HepG2 (cell line): ENCODE data around the gene HDAC4. TPM values are rescaled to one million over a fixed set of nuclear protein-coding genes. Genes with fewer than 3 reads are reported as not detected.
A peak's percentile ranks its signal among the peaks of the same experiment; 100 is the strongest.

Experiments used
- ATAC-seq: fragments of 200-7000 bp; cut with Tn5 transposase; 3 replicates; pipeline ENCODE4 v1.9.1; 2020; ENCODE audit warnings: mild to moderate bottlenecking, moderate library complexity
- BruUV-seq: library from RNA; stranded (reverse); fragments of 400-500 nt; replicated peaks from 2 replicates; lab custom pipeline; 2021; lab: Mats Ljungman, UMichigan
- CTCF ChIA-PET: fragments of 300-600 bp; formaldehyde crosslinking; extraction: SDS; loops from one replicate; lab custom pipeline; 2021; ENCODE audit warnings: low total read pairs, inconsistent platforms, low intra/inter-chr PET ratio; lab: Yijun Ruan, JAX
- POLR2A ChIA-PET: fragments of 350-600 bp; sonication (Branson Sonifier 250); formaldehyde crosslinking; loops from one replicate; lab custom pipeline; 2020; ENCODE audit warnings: antibody characterized with exemption, inconsistent platforms; lab: Yijun Ruan, JAX
- DNase-seq: peaks from one replicate; pipeline ENCODE4 v3.0.0-alpha.2; 2015; ENCODE audit warnings: low spot score
- FAIRE-seq: peaks from 3 replicates; lab custom pipeline; 2011; peaks lifted over from hg19 to GRCh38; lab: Jason Lieb, UNC
- H2AFZ ChIP-seq: one replicate; pipeline ENCODE4 v1.6.1; 2011; ENCODE audit warnings: low read length, inconsistent platforms
- H3K27ac ChIP-seq: fragments of 300-600 bp; 3 replicates; pipeline ENCODE4 v1.8.0; 2011; ENCODE audit warnings: mixed run types, mild to moderate bottlenecking, mixed read lengths, low read length, inconsistent platforms; ENCODE audit not compliant: insufficient read depth; ENCODE audit errors: extremely low read length
- H3K27me3 ChIP-seq, 2 experiments: fragments of 200-600 bp in 1 of 2; 2 replicates in 1 of 2; 3 replicates in 1 of 2; pipeline versions ENCODE4 v1.6.0 to v1.8.0; 2011; ENCODE audit warnings: low read length in 2 of 2, mild to moderate bottlenecking in 2 of 2, moderate library complexity in 2 of 2, inconsistent platforms in 1 of 2; ENCODE audit not compliant: insufficient read depth in 2 of 2, control insufficient read depth in 1 of 2
- H3K36me3 ChIP-seq, 2 experiments: fragments of 200-600 bp in 1 of 2; replicated peaks in 1 of 2; 2 replicates in 1 of 2; 3 replicates in 1 of 2; pipeline versions ENCODE4 v1.5.1 to v1.8.0; 2011; ENCODE audit warnings: low read length in 2 of 2, inconsistent platforms in 1 of 2; ENCODE audit not compliant: insufficient read depth in 2 of 2, control insufficient read depth in 1 of 2
- H3K4me1 ChIP-seq: 2 replicates; pipeline ENCODE4 v1.5.1; 2012; ENCODE audit warnings: low read length, inconsistent platforms; ENCODE audit not compliant: insufficient read depth
- H3K4me2 ChIP-seq: 2 replicates; pipeline ENCODE4 v1.6.0; 2011; ENCODE audit warnings: low read depth, low read length, inconsistent platforms
- H3K4me3 ChIP-seq, 3 experiments: fragments of 200-600 bp in 1 of 3; sonication (generic), shearing (Covaris generic) in 1 of 3; replicated peaks in 1 of 3; 2 replicates each; pipeline ENCODE4 v1.5.1; 2011 to 2016; ENCODE audit warnings: low read length in 3 of 3, inconsistent platforms in 2 of 3, low read depth in 2 of 3, mild to moderate bottlenecking in 2 of 3, control low read depth in 1 of 3, mixed read lengths in 1 of 3; ENCODE audit not compliant: insufficient read depth in 1 of 3
- H3K79me2 ChIP-seq: one replicate; pipeline ENCODE4 v1.6.1; 2011; ENCODE audit warnings: low read length, inconsistent platforms; ENCODE audit not compliant: insufficient read depth
- H3K9ac ChIP-seq: 2 replicates; pipeline ENCODE4 v1.6.0; 2011; ENCODE audit warnings: mild to moderate bottlenecking, low read depth, low read length, inconsistent platforms; ENCODE audit not compliant: insufficient read depth
- H3K9me3 ChIP-seq: 2 replicates; pipeline ENCODE4 v1.5.1; 2012; ENCODE audit warnings: mild to moderate bottlenecking, low read length
- H4K20me1 ChIP-seq: 2 replicates; pipeline ENCODE4 v1.6.0; 2011; ENCODE audit warnings: inconsistent platforms, mild to moderate bottlenecking, low read length, moderate library complexity; ENCODE audit not compliant: insufficient read depth
- CC2D1A ChIP-seq: sonication (generic); formaldehyde crosslinking; IDR thresholded peaks from 2 replicates; pipeline ENCODE4 v1.8.1; 2023; ENCODE audit warnings: mild to moderate bottlenecking, missing genetic modification reagents
- CTCF ChIP-seq: sonication (generic); formaldehyde crosslinking; IDR thresholded peaks from 2 replicates; pipeline ENCODE4 v1.5.0; 2020; ENCODE audit warnings: mild to moderate bottlenecking, missing genetic modification reagents, moderate library complexity
- GABPB1 ChIP-seq: IDR thresholded peaks from 2 replicates; pipeline ENCODE4 v1.6.1; 2016; ENCODE audit warnings: mild to moderate bottlenecking, missing genetic modification reagents, moderate library complexity, missing compliant biosample characterization
- HIVEP1 ChIP-seq: sonication (generic); formaldehyde crosslinking; IDR thresholded peaks from 2 replicates; pipeline ENCODE4 v1.4.0; 2020; ENCODE audit warnings: mild to moderate bottlenecking, missing genetic modification reagents
- KLF16 ChIP-seq, 2 experiments: sonication (generic) in 1 of 2; formaldehyde crosslinking in 1 of 2; IDR thresholded peaks; 2 replicates each; pipeline versions ENCODE4 v1.6.1 to v1.8.0; 2016 to 2023; ENCODE audit warnings: missing genetic modification reagents in 2 of 2, missing compliant biosample characterization in 1 of 2
- RBFOX2 ChIP-seq: fragments of 200-400 bp; formaldehyde crosslinking; IDR thresholded peaks from 2 replicates; pipeline ENCODE4 v1.6.1; 2017; ENCODE audit warnings: low read depth, mild to moderate bottlenecking, low read length
- RFX3 ChIP-seq: IDR thresholded peaks from 2 replicates; pipeline ENCODE4 v1.6.1; 2016; ENCODE audit warnings: missing biosample characterization, missing genetic modification reagents
- RNF2 ChIP-seq: fragments of 450-650 bp; conservative IDR thresholded peaks from 2 replicates; pipeline ENCODE4 v1.6.1; 2016; ENCODE audit warnings: low read depth
- SOX13 ChIP-seq, 3 experiments: fragments of 450-650 bp in 1 of 3; sonication (generic) in 1 of 3; formaldehyde crosslinking in 1 of 3; IDR thresholded peaks in 2 of 3; conservative IDR thresholded peaks in 1 of 3; 2 replicates each; pipeline versions ENCODE4 v1.5.0 to v1.6.1; 2016 to 2020; ENCODE audit warnings: antibody characterized with exemption in 1 of 3, mild to moderate bottlenecking in 1 of 3, missing compliant biosample characterization in 1 of 3, missing genetic modification reagents in 1 of 3, moderate library complexity in 1 of 3
- SRY ChIP-seq: sonication (generic); formaldehyde crosslinking; IDR thresholded peaks from 2 replicates; pipeline ENCODE4 v1.8.0; 2022; ENCODE audit warnings: mild to moderate bottlenecking, missing genetic modification reagents
- TARDBP ChIP-seq: sonication (generic); formaldehyde crosslinking; IDR thresholded peaks from 2 replicates; pipeline ENCODE4 v1.8.0; 2022; ENCODE audit warnings: mild to moderate bottlenecking, missing genetic modification reagents
- ZBTB10 ChIP-seq: sonication (generic); formaldehyde crosslinking; IDR thresholded peaks from 2 replicates; pipeline ENCODE4 v1.4.0; 2020; ENCODE audit warnings: missing genetic modification reagents, borderline replicate concordance
- ZNF737 ChIP-seq: sonication (generic); formaldehyde crosslinking; IDR thresholded peaks from 2 replicates; pipeline ENCODE4 v1.5.0; 2020; ENCODE audit warnings: missing genetic modification reagents, mild to moderate bottlenecking, borderline replicate concordance
- WGBS: methylation state at CpG from one replicate; pipeline ENCODE4 v1.1.6; 2017; ENCODE audit warnings: low lambda C conversion rate; 5-methylcytosine and 5-hydroxymethylcytosine counted together
- in situ Hi-C: cut with HindIII; loops from 2 replicates; pipeline ENCODE4 v1.10.0; 2017; ENCODE audit warnings: low pct_unique_long_range_greater_than_20kb; ENCODE audit not compliant: extremely low pct_ligation_motif_present
- intact Hi-C: fragments of 100-400 bp; cut with micrococcal nuclease; formaldehyde crosslinking; loops from one replicate; pipeline ENCODE4 v1.10.0; 2022; ENCODE audit not compliant: unreplicated experiment
- polyA plus RNA-seq, 8 experiments: library from polyadenylated mRNA; depleted of rRNA in 3 of 8; stranded (reverse) in 7 of 8; unstranded in 1 of 8; fragments of >200 nt; fragmentation: Illumina TruSeq in 4 of 8; extraction: Trizol in 4 of 8; gene quantifications; 2 replicates each; pipeline versions ENCODE4 v1.2.1 to v1.2.3, GENCODE V29; 2011 to 2016; ENCODE audit warnings: low read depth in 4 of 8, missing spikeins in 1 of 8, mixed read lengths in 1 of 8; ENCODE audit not compliant: insufficient read depth in 1 of 8
- total RNA-seq, 5 experiments: library from RNA; depleted of rRNA; stranded (reverse); fragments of >200 nt; fragmentation: Illumina TruSeq; extraction: Trizol; gene quantifications; 2 replicates each; pipeline ENCODE4 v1.2.3, GENCODE V29; 2016; ENCODE audit warnings: low read depth in 1 of 5

The HDAC4 gene
- total and polyA plus RNA-seq, 2 of the 13 experiments (the other 11 are each of a cell fraction or from before 2014, with no cell fraction given), result 10.1 to 11.5 TPM

DNA sequence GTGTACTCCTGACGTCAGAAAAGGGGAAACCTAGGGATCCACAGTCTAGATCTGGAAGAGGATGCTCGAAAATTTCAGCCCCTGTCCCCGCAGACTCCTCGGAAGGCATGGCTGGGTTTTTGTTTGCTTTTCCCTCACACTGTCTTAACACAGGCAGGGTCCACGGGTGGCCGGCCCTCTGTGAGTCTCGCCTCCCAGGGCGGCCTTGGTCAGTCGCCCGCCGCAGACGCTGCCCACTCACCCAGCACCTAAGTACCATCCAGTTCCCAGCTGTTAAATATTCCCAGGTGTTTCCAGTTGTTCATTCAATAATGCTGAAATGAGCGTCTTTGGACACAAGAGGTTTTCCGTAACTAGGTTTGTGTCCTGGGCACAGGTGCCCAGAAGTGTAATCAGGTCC, 359.8 kb downstream of the HDAC4 start:
- intact Hi-C loops, result loop anchor here (2.0 kb wide), 1 partner anchor 66 kb away; no protein-coding TSS in a partner anchor
- no peaks in the 10 kb centered on the region for H3K9me3 ChIP-seq
- no peak overlapping the region for H3K27ac ChIP-seq
- H3K4me3 ChIP-seq, result no peak overlapping the region
- peak overlapping the region; percentile 82 for H3K4me2 ChIP-seq
- no peak for TF ChIP-seq SRY
- TF ChIP-seq RBFOX2, result no peak
- TF ChIP-seq CC2D1A (CRISPR knock-in tag), result 0 out of 2 replicates have a peak, but pooled peaks have one; percentile 0
- TF ChIP-seq RFX3 (CRISPR knock-in tag), result no peak
- no peak for TF ChIP-seq ZNF737 (CRISPR knock-in tag)
- no peak for TF ChIP-seq GABPB1 (CRISPR knock-in tag)
- peaks cover 22% of the 10 kb centered on the region for H3K4me1 ChIP-seq
- H3K27me3 ChIP-seq, result peaks cover 0 to 29% of the 10 kb centered on the region in 2 experiments; a peak in 3 of 5 replicates
- no peaks in the 10 kb centered on the region for H3K79me2 ChIP-seq
- no peaks in the 10 kb centered on the region for H4K20me1 ChIP-seq
- H3K9ac ChIP-seq, result peak overlapping the region; percentile 50; the same call in 1 of the 2 replicates
- DNase-seq (no peak), ATAC-seq (no peak), FAIRE-seq (no peak)
- H3K36me3 ChIP-seq, result no peaks in the 10 kb centered on the region
- POLR2A ChIA-PET, result no interaction called here
- in situ Hi-C loops, result no loop called here
- WGBS, result 73% methylated on average over 14 of the region's 14 CpGs
- CTCF ChIA-PET, result no interaction called here
- BruUV-seq, result TSS peak; percentile 96
- H2AFZ ChIP-seq, result no peak overlapping the region

DNA sequence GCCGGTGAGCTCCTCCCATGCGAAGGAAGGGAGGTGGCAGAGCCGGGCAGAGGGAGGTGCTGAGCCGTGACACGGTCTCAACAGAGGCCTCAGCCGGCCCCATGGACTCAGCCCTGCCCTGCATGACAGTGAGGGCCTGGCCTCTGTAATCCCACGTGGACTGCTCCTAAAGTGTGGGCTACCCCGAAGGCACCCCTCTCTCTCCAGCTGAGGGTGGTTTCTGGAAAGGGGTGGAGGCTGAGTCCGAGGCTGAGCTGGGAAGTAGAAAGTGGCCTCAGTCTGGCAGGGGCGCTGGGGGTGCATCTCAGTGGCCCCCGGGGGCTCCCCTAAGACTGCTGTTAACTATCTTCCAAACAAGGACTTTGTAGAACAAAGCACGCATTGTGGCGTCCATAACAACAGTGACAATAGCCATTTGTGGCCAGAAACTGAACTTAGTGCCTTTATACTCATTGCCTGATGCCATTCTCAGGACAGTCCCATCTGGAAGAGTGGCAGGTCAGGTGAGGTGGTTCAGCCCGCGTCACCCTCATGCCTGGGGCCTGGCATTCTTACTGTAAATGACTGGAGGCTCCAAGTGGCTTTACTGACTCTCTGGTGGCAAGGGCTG, 360.6 kb downstream of the HDAC4 start:
- Histone ChIP-seq H3K9ac (peak overlapping the region; percentile 50), H4K20me1 (no peaks in the 10 kb centered on the region), H3K9me3 (no peaks in the 10 kb centered on the region), H3K4me2 (peak overlapping the region; percentile 82), H3K4me1 (peaks cover 22% of the 10 kb centered on the region), H3K79me2 (no peaks in the 10 kb centered on the region), H3K27ac (no peak overlapping the region), H3K27me3 (peaks cover 0 to 30% of the 10 kb centered on the region in 2 experiments; a peak in 3 of 5 replicates), H3K4me3 (peak overlapping the region; percentile 9 to 54 (median 21); a peak in 3 of 6 replicates), H2AFZ (no peak overlapping the region), H3K36me3 (no peaks in the 10 kb centered on the region)
- peak; percentile 85 for DNase-seq
- ChIA-PET CTCF (interaction anchor here (1.1 kb wide), 1 partner anchor 66 kb away, joined by 3 read pairs; no protein-coding TSS in a partner anchor), POLR2A (no interaction called here)
- peak; percentile 34 for FAIRE-seq
- in situ Hi-C loops (no loop called here), intact Hi-C loops (loop anchor here (2.0 kb wide), 1 partner anchor 67 kb away; no protein-coding TSS in a partner anchor)
- BruUV-seq, result no TSS peak
- 7% methylated on average over 12 of the region's 15 CpGs for WGBS
- ATAC-seq, result peak; percentile 79
- TF ChIP-seq HIVEP1 (CRISPR knock-in tag), result peak; percentile 49; the same call in 1 of the 2 replicates
- TF ChIP-seq KLF16 (CRISPR knock-in tag; IDR thresholded peaks at IDR 0.05), result peak in 1 of 2 experiments; percentile 60; a peak in 1 of 4 replicates
- TF ChIP-seq SOX13 (IDR thresholded peaks at IDR 0.05), result peak; percentile 84
- TF ChIP-seq SOX13 (CRISPR knock-in tag; conservative IDR thresholded peaks at IDR 0.05 in 1 of 2, IDR thresholded peaks at IDR 0.05 in 1 of 2), result peak in 1 of 2 experiments; percentile 98; a peak in 2 of 4 replicates
- TF ChIP-seq RNF2, result peak; percentile 76; the same call in 1 of the 2 replicates
- peak; percentile 21; the same call in 1 of the 2 replicates for TF ChIP-seq CTCF (CRISPR knock-in tag)
- TF ChIP-seq ZBTB10, result peak; percentile 94
- no peak for TF ChIP-seq TARDBP
